ENCODE results near the gene UBA1.

The UBA1 gene

GRCh38 chrX:47174846-47175587 is 18.6 kb upstream of the UBA1 start:
- no peak for DNase-seq (ENCODE audit: low read depth)
- TF ChIP-seq, protein P1, sequence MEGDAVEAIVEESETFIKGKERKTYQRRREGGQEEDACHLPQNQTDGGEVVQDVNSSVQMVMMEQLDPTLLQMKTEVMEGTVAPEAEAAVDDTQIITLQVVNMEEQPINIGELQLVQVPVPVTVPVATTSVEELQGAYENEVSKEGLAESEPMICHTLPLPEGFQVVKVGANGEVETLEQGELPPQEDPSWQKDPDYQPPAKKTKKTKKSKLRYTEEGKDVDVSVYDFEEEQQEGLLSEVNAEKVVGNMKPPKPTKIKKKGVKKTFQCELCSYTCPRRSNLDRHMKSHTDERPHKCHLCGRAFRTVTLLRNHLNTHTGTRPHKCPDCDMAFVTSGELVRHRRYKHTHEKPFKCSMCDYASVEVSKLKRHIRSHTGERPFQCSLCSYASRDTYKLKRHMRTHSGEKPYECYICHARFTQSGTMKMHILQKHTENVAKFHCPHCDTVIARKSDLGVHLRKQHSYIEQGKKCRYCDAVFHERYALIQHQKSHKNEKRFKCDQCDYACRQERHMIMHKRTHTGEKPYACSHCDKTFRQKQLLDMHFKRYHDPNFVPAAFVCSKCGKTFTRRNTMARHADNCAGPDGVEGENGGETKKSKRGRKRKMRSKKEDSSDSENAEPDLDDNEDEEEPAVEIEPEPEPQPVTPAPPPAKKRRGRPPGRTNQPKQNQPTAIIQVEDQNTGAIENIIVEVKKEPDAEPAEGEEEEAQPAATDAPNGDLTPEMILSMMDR (conservative IDR thresholded peaks at IDR 0.05; ENCODE audit: low read depth, low read length) = no peak
- no peak overlapping the region for H3K4me3 ChIP-seq (ENCODE audit: low read length)

DNA sequence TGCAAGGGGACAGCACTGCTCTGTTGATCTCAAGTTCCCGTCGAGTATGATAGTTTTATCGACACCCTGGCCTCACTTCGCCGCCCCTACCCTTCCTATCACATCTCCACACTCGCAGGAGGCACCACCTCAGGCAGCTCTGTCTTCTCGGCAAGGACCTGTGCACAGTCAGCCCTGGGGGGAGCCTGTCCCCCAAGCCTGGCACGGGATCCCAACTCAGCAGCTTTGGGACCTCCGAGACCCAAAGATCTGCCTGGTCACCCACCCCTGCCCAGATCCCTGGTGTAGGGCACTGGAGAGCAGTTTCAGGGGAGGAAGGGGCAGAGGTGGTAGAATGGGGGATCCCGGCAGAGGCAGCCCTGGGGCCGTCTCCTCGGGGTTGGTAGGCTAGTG is 18.0 kb upstream of the UBA1 start:
- no peak overlapping the region for H3K4me3 ChIP-seq (ENCODE audit: low read length)
- no peak for DNase-seq (ENCODE audit: low read depth)
- TF ChIP-seq, protein P1 (conservative IDR thresholded peaks at IDR 0.05; ENCODE audit: low read depth, low read length) = no peak

DNA sequence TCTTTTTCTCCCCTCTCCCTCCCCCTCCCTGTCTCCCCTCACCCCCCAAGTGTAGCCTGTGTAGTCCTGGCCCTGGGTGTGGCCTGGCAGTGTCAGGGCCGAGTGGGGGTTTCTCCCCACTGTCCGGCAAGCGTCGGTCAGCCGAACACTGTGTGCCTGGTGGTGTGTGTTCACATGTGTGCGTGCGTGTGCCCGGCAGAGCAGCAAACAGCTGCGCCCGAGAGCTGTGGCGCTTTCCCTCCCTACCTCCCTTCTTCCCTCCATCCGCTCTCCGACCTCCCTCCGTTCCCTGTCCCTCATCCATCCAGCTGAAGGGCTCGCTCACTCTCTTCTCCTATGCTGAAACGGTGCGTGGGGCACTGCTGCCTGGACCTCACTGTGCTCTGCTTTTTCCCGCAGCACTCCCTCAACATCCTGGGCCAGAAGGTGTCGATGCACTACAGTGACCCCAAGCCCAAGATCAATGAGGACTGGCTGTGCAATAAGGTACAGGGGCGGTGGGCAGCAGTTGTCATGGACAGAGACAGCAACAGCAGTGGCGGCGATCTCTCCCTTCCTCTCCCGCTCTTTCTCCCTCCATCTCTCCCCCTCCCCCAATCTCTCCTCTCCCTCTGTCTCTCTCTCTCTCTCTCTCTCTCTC is 17.4 kb upstream of the UBA1 start:
- TF ChIP-seq, protein P1 (conservative IDR thresholded peaks at IDR 0.05; ENCODE audit: low read depth, low read length) = no peak
- H3K4me3 ChIP-seq (ENCODE audit: low read length) = no peak overlapping the region
- DNase-seq (ENCODE audit: low read depth) = no peak

DNA sequence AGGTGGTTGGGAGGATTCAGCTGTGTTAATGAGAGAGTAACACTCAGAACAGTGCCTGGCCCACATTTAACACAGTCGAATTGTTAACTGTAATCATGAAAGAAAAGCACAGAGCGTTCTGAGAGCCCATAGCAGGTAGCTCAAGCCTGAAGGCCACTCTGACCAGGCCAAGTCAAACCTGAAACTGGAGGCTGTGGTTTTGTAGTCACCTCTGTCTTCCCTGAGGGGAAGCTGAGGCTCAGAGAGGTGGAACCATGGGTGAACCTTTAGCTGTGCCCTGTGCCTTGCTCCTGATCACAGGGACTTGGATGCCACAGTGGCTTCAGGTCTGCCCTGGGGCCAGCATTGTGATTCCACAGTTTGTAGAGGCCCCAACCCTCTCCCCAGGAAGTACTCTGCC is 16.6 kb upstream of the UBA1 start:
- TF ChIP-seq, protein P1 (conservative IDR thresholded peaks at IDR 0.05; ENCODE audit: low read depth, low read length) = no peak
- H3K4me3 ChIP-seq (ENCODE audit: low read length) = no peak overlapping the region
- no peak for DNase-seq (ENCODE audit: low read depth)

GRCh38 chrX:47178337-47178736 is 15.3 kb upstream of the UBA1 start:
- no peak for DNase-seq (ENCODE audit: low read depth)
- no peak overlapping the region for H3K4me3 ChIP-seq (ENCODE audit: low read length)
- TF ChIP-seq, protein P1 (conservative IDR thresholded peaks at IDR 0.05; ENCODE audit: low read depth, low read length) = no peak

DNA sequence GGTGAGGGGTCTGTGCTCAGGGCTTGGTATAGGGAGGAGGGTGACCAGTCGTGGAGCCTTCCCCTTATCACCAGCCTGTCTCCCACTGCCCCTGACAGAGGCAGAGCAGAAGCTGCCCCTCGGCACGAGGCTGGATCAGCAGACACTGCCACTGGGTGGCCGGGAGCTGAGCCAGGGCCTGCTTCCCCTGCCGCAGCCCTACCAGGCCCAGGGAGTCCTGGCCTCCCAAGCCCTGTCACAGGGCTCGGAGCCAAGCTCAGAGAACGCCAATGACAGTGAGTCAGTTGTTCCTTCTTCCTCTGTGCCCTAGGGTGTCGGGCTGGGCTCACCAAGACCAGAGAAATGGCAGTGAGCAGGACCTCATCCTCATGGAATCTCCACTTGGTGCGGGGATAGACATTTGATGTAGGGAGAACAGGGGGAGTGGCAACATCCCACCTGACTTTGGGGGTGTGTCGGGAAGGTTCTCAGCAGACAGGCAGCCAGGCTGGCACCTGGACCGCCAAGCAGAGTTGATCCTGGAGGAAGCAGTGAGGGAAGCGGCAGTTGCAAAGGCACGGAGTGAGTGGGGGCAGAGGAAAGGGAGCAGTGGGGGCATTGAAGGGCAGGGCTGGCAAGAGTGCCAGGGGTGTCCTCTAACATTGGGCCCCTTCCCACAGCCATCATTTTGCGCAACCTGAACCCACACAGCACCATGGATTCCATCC is 14.3 kb upstream of the UBA1 start:
- TF ChIP-seq, protein P1 (conservative IDR thresholded peaks at IDR 0.05; ENCODE audit: low read depth, low read length) = no peak
- H3K4me3 ChIP-seq (ENCODE audit: low read length) = no peak overlapping the region
- DNase-seq (ENCODE audit: low read depth) = no peak
